ENCODE results near the gene CFAP97D2. TPM values are rescaled to one million over a fixed set of nuclear protein-coding genes. Genes with fewer than 3 reads are reported as not detected.

The CFAP97D2 gene
- polyA plus RNA-seq, 1 donor (not counting 4 experiments of a cell fraction or from before 2014, with no cell fraction given) = not detected

DNA sequence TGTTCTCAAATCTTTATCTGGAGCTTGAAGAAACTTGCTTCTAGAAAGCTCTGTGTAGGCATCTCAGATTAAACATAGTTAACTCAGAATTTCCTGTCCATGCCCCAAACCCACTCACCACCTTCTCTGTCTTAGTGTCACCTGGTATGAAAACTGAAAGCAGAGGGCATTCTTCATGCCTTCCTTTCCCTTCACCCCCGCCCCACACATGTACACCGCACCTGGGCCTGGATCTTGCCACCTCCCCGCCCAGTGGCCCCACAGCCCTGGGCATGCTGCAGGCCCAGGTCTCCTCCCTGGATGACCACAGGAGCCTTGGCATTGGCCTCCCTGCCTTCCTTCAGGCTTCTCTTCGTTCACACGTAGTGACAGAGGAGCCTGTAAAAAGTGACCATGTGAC lies 15.8 kb downstream of the CFAP97D2 start:
- Histone ChIP-seq H3K79me2 (ENCODE audit: control insufficient read depth, insufficient read depth, low read length) (no peaks in the 10 kb centered on the region), H3K4me3 (ENCODE audit: control insufficient read depth in 2 of 3, extremely low read depth in 1 of 3, insufficient read depth in 2 of 3, low read depth in 1 of 3, low read length in 3 of 3) (no peak overlapping the region), H3K9ac (ENCODE audit: control insufficient read depth, extremely low read depth, insufficient read depth, low read length) (no peak overlapping the region), H3K4me2 (ENCODE audit: control insufficient read depth, extremely low read depth, insufficient read depth, low read depth, low read length) (no peak overlapping the region), H4K20me1 (ENCODE audit: control insufficient read depth, extremely low read depth, insufficient read depth, low read length) (no peaks in the 10 kb centered on the region), H2AFZ (ENCODE audit: control insufficient read depth, low read length) (no peak overlapping the region), H3K27me3 (ENCODE audit: control insufficient read depth, extremely low read depth, insufficient read depth, low read length) (peaks cover 3% of the 10 kb centered on the region), H3K9me3 (ENCODE audit: control insufficient read depth, low read depth, low read length) (no peaks in the 10 kb centered on the region), H3K9me1 (ENCODE audit: control insufficient read depth, extremely low read depth, insufficient read depth, low read length) (no peaks in the 10 kb centered on the region), H3K4me1 (ENCODE audit: control insufficient read depth, extremely low read depth, insufficient read depth, low read length) (no peaks in the 10 kb centered on the region), H3K27ac (ENCODE audit: control insufficient read depth, insufficient read depth, low read length) (no peak overlapping the region), H3K36me3 (ENCODE audit: control insufficient read depth in 2 of 2, extremely low read depth in 1 of 2, insufficient read depth in 2 of 2, low read length in 2 of 2) (no peaks in the 10 kb centered on the region)
- FAIRE-seq (no peak), DNase-seq (ENCODE audit: low read depth, low spot score) (no peak)
- TF ChIP-seq, protein P1, sequence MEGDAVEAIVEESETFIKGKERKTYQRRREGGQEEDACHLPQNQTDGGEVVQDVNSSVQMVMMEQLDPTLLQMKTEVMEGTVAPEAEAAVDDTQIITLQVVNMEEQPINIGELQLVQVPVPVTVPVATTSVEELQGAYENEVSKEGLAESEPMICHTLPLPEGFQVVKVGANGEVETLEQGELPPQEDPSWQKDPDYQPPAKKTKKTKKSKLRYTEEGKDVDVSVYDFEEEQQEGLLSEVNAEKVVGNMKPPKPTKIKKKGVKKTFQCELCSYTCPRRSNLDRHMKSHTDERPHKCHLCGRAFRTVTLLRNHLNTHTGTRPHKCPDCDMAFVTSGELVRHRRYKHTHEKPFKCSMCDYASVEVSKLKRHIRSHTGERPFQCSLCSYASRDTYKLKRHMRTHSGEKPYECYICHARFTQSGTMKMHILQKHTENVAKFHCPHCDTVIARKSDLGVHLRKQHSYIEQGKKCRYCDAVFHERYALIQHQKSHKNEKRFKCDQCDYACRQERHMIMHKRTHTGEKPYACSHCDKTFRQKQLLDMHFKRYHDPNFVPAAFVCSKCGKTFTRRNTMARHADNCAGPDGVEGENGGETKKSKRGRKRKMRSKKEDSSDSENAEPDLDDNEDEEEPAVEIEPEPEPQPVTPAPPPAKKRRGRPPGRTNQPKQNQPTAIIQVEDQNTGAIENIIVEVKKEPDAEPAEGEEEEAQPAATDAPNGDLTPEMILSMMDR (optimal IDR thresholded peaks at IDR 0.05 in 1 of 3, IDR thresholded peaks at IDR 0.05 in 1 of 3, conservative IDR thresholded peaks at IDR 0.05 in 1 of 3; ENCODE audit: extremely low read depth in 1 of 3, insufficient read depth in 2 of 3, low read length in 3 of 3) = no peak
- no peak for TF ChIP-seq EZH2 (IDR thresholded peaks at IDR 0.05; ENCODE audit: low read length)
- dilution Hi-C loops (cut with MboI; ENCODE audit: extremely low pct_ligation_motif_present, low sequenced_read_pairs) = no loop called here

DNA sequence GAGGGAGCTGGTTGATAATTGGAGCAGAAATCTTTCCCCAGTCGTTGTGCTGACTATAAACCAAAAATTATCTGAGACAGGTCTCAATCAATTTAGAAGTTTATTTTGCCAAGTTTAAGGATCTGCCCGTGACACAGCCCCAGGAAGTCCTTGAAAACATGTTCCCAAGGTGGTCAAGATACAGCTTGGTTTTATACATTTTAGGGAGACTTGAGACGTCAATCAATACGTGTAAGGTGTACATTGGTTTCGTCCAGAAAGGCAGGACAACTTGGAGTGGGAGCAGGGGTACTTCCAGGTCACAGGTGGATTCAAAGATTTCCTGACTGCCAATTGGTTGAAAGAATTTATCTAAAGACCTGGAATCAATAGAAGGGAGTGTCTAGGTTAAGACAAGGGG lies 17.6 kb downstream of the CFAP97D2 start:
- dilution Hi-C loops (cut with MboI; ENCODE audit: extremely low pct_ligation_motif_present, low sequenced_read_pairs) = no loop called here
- no peaks in the 10 kb centered on the region for H3K36me3 ChIP-seq (ENCODE audit: control insufficient read depth in 2 of 2, extremely low read depth in 1 of 2, insufficient read depth in 2 of 2, low read length in 2 of 2)
- DNase-seq (ENCODE audit: low read depth, low spot score) = no peak

More for the DNA sequence above, 17.6 kb downstream of the CFAP97D2 start:
- H3K9me3 ChIP-seq (ENCODE audit: control insufficient read depth, low read depth, low read length) = peaks cover 2% of the 10 kb centered on the region
- no peaks in the 10 kb centered on the region for H3K9me1 ChIP-seq (ENCODE audit: control insufficient read depth, extremely low read depth, insufficient read depth, low read length)
- no peak overlapping the region for H2AFZ ChIP-seq (ENCODE audit: control insufficient read depth, low read length)
- no peak overlapping the region for H3K4me3 ChIP-seq (ENCODE audit: control insufficient read depth in 2 of 3, extremely low read depth in 1 of 3, insufficient read depth in 2 of 3, low read depth in 1 of 3, low read length in 3 of 3)
- no peak for FAIRE-seq
- H3K79me2 ChIP-seq (ENCODE audit: control insufficient read depth, insufficient read depth, low read length) = no peaks in the 10 kb centered on the region
- no peak overlapping the region for H3K4me2 ChIP-seq (ENCODE audit: control insufficient read depth, extremely low read depth, insufficient read depth, low read depth, low read length)
- H4K20me1 ChIP-seq (ENCODE audit: control insufficient read depth, extremely low read depth, insufficient read depth, low read length) = no peaks in the 10 kb centered on the region
- no peak for TF ChIP-seq EZH2 (IDR thresholded peaks at IDR 0.05; ENCODE audit: low read length)
- TF ChIP-seq, protein P1 (optimal IDR thresholded peaks at IDR 0.05 in 1 of 3, IDR thresholded peaks at IDR 0.05 in 1 of 3, conservative IDR thresholded peaks at IDR 0.05 in 1 of 3; ENCODE audit: extremely low read depth in 1 of 3, insufficient read depth in 2 of 3, low read length in 3 of 3) = no peak
- no peak overlapping the region for H3K9ac ChIP-seq (ENCODE audit: control insufficient read depth, extremely low read depth, insufficient read depth, low read length)
- H3K4me1 ChIP-seq (ENCODE audit: control insufficient read depth, extremely low read depth, insufficient read depth, low read length) = no peaks in the 10 kb centered on the region
- no peak overlapping the region for H3K27ac ChIP-seq (ENCODE audit: control insufficient read depth, insufficient read depth, low read length)
- H3K27me3 ChIP-seq (ENCODE audit: control insufficient read depth, extremely low read depth, insufficient read depth, low read length) = peaks cover 12% of the 10 kb centered on the region

Data from keratinocyte (primary cell).